ENCODE data around the gene GREM1. TPM values are rescaled to one million over a fixed set of nuclear protein-coding genes. Genes with fewer than 3 reads are reported as not detected.

The GREM1 gene
- total RNA-seq, 1 donor from 2014 or later, result 0.44 TPM

DNA sequence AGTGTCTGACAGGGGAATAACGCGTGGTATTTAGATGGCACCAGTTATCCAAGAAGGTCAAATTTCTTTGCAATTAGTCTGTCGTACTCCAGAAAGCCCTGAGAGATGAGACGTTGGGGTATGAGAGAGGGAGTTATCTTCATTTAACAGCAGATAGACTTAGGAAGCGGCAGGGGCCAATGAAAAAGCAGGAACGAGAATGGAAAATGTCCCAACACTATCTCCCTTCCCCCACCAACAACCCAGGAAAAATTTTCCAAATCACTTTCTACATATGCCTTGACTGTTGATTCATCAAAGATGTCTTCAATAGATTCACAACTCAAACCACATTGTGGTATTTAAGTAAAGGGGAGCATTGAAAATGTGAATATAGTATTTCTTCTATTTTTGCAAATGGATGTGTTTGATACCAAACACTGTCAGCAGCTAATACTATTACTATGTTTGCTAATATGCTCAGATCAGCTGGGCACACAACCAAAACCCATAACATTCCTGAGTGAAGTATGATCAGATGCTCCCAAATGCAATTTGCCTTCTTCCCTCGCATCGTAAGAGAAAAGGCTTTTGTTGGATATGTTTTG, 13.3 kb upstream of the GREM1 start:
- TF ChIP-seq, protein P1, sequence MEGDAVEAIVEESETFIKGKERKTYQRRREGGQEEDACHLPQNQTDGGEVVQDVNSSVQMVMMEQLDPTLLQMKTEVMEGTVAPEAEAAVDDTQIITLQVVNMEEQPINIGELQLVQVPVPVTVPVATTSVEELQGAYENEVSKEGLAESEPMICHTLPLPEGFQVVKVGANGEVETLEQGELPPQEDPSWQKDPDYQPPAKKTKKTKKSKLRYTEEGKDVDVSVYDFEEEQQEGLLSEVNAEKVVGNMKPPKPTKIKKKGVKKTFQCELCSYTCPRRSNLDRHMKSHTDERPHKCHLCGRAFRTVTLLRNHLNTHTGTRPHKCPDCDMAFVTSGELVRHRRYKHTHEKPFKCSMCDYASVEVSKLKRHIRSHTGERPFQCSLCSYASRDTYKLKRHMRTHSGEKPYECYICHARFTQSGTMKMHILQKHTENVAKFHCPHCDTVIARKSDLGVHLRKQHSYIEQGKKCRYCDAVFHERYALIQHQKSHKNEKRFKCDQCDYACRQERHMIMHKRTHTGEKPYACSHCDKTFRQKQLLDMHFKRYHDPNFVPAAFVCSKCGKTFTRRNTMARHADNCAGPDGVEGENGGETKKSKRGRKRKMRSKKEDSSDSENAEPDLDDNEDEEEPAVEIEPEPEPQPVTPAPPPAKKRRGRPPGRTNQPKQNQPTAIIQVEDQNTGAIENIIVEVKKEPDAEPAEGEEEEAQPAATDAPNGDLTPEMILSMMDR (IDR thresholded peaks at IDR 0.05; ENCODE audit: unreplicated experiment), result no peak
- DNase-seq (ENCODE audit: low spot score), result no peak
- Mint-ChIP-seq H3K27me3 (ENCODE audit: unreplicated experiment) (no peaks in the 10 kb centered on the region), H3K4me1 (ENCODE audit: unreplicated experiment) (no peaks in the 10 kb centered on the region), H3K27ac (ENCODE audit: unreplicated experiment) (no peak overlapping the region), H3K9me3 (ENCODE audit: unreplicated experiment) (no peaks in the 10 kb centered on the region), H3K4me3 (ENCODE audit: unreplicated experiment) (no peak overlapping the region), H3K36me3 (ENCODE audit: low read depth, unreplicated experiment) (no peaks in the 10 kb centered on the region)

DNA sequence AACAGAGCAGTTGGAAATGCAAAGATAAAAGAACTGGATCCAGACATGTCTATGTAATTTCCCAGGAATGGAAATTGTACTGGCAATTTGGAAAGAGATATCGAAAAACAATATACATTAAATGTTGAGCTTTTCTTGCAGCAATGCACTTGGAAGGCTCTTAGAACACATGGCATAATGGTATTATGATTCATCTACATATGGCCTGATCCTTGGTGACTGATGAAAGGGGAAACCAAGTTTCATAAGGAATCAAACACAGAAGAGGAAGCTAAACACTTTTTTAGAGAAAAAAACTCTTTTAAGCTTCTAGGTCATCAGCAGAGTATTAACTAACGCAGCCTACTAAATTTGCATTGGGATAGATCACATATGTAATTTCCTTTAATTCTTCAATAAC, 12.4 kb upstream of the GREM1 start:
- no peak overlapping the region for H3K27ac Mint-ChIP-seq (ENCODE audit: unreplicated experiment)
- DNase-seq (ENCODE audit: low spot score), result no peak

DNA sequence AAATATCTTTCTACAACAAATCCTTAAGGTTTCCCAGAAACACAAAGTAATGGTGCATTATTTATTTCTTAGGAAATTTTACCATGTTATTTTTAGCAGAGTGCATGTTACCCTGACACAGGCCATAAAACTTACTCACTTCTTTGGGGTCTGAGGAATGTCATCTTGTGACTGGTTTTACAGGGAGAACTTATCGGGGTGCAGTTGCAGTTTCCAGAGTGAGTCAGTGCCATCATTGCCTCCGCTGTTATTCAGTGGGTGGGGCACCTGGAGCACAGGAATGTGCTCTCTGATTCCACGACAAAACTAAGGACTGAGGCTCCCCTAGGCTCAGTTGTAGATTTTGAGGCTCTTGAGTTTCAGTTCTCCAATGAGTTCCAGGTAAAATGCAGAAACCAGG, 11.1 kb upstream of the GREM1 start:
- Mint-ChIP-seq H3K4me3 (ENCODE audit: unreplicated experiment) (no peak overlapping the region), H3K27ac (ENCODE audit: unreplicated experiment) (no peak overlapping the region), H3K27me3 (ENCODE audit: unreplicated experiment) (no peaks in the 10 kb centered on the region), H3K4me1 (ENCODE audit: unreplicated experiment) (no peaks in the 10 kb centered on the region), H3K36me3 (ENCODE audit: low read depth, unreplicated experiment) (no peaks in the 10 kb centered on the region), H3K9me3 (ENCODE audit: unreplicated experiment) (no peaks in the 10 kb centered on the region)
- DNase-seq (ENCODE audit: low spot score), result no peak
- TF ChIP-seq, protein P1 (IDR thresholded peaks at IDR 0.05; ENCODE audit: unreplicated experiment), result no peak

More for the DNA sequence above, 12.4 kb upstream of the GREM1 start:
- Mint-ChIP-seq H3K4me3 (ENCODE audit: unreplicated experiment) (no peak overlapping the region), H3K4me1 (ENCODE audit: unreplicated experiment) (no peaks in the 10 kb centered on the region), H3K27me3 (ENCODE audit: unreplicated experiment) (no peaks in the 10 kb centered on the region), H3K9me3 (ENCODE audit: unreplicated experiment) (no peaks in the 10 kb centered on the region), H3K36me3 (ENCODE audit: low read depth, unreplicated experiment) (no peaks in the 10 kb centered on the region)
- TF ChIP-seq, protein P1 (IDR thresholded peaks at IDR 0.05; ENCODE audit: unreplicated experiment), result no peak

DNA sequence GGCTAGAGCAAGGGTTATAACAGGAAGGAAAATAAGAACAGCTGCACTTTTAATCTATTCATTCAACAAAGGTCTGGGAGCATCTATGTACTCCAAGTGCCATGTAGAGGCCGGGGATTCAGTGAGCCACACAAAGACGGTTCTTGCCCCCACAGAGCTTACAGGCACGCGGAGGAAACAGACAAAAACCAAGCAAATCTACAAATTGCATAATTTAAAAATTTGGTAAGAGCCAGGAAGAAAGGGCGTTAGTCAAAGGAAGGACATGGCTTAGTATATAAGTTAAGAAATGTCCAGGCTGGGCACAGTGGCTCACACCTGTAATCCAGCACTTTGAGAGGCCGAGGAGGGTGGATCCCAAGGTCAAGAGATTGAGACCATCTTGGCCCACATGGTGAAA, 10.4 kb upstream of the GREM1 start:
- no peaks in the 10 kb centered on the region for H3K27me3 Mint-ChIP-seq (ENCODE audit: unreplicated experiment)
- no peaks in the 10 kb centered on the region for H3K4me1 Mint-ChIP-seq (ENCODE audit: unreplicated experiment)
- H3K36me3 Mint-ChIP-seq (ENCODE audit: low read depth, unreplicated experiment), result no peaks in the 10 kb centered on the region
- no peak for DNase-seq (ENCODE audit: low spot score)
- TF ChIP-seq, protein P1 (IDR thresholded peaks at IDR 0.05; ENCODE audit: unreplicated experiment), result no peak
- H3K27ac Mint-ChIP-seq (ENCODE audit: unreplicated experiment), result no peak overlapping the region
- no peaks in the 10 kb centered on the region for H3K9me3 Mint-ChIP-seq (ENCODE audit: unreplicated experiment)
- H3K4me3 Mint-ChIP-seq (ENCODE audit: unreplicated experiment), result no peak overlapping the region

- Mint-ChIP-seq H3K36me3 (ENCODE audit: low read depth, unreplicated experiment) (no peaks in the 10 kb centered on the region), H3K9me3 (ENCODE audit: unreplicated experiment) (no peaks in the 10 kb centered on the region), H3K4me1 (ENCODE audit: unreplicated experiment) (no peaks in the 10 kb centered on the region), H3K27me3 (ENCODE audit: unreplicated experiment) (no peaks in the 10 kb centered on the region), H3K4me3 (ENCODE audit: unreplicated experiment) (no peak overlapping the region), H3K27ac (ENCODE audit: unreplicated experiment) (no peak overlapping the region)
- TF ChIP-seq, protein P1 (IDR thresholded peaks at IDR 0.05; ENCODE audit: unreplicated experiment), result no peak
- no peak for DNase-seq (ENCODE audit: low spot score)
Observed at GRCh38 chr15:32709295-32710033, 8.3 kb upstream of the GREM1 start.
